NCI-H187 treated with DMSO at 0.1 percent for 48 hours (cell line): ENCODE measurements around the gene TEAD2.

Experiments used
- DNase-seq: peaks from one replicate; lab custom pipeline; 2025; lab: John Stamatoyannopoulos, UW

The TEAD2 gene

DNA sequence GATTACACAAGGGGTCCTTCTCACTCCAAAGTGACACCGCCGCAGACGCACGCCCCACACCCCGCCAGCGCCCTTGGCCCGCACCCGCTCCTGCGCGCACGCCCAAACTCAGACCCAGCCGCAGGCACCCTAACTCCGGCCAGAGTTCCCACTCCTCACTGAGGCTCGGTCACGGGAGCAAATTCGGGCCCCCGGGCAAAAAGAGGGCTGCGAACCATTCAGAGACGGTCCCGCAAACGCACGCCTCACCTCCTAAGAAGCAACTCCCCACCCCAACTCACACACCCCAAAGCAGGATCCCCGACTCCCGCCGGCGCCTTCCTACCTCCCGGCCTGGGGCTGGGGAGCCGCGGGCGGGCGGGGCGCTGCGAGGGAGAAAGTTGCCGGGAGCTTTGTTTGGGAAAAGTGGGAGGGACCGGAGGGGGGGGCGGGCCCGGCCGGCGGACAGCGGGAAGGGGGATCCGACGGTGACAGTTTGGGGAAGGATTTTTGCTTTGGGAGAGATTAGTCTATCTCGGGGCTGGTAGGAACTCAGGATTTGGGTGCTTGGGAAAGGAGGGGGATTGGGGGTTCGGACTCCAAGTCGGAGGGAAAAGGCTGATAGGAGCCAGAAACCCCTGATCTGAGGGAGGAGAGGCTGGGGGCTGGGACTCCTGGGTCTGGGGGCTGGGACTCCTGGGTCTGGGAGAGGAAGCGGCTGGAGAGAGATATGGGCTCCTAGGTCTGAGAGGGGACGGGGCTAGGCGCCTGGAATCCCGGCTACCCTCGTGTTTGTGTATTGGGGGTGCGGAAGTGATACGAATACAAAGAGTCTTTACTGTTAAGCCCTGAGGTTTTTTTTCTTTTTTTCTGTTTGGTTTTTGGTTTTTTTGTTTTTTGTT is at the start of gene TEAD2:
TEAD2 (minus strand) TSS at position 369 of the 881 bp plus-strand sequence. CDS start 2,341 bp downstream, outside the sequence.
- DNase-seq: no peak

DNA sequence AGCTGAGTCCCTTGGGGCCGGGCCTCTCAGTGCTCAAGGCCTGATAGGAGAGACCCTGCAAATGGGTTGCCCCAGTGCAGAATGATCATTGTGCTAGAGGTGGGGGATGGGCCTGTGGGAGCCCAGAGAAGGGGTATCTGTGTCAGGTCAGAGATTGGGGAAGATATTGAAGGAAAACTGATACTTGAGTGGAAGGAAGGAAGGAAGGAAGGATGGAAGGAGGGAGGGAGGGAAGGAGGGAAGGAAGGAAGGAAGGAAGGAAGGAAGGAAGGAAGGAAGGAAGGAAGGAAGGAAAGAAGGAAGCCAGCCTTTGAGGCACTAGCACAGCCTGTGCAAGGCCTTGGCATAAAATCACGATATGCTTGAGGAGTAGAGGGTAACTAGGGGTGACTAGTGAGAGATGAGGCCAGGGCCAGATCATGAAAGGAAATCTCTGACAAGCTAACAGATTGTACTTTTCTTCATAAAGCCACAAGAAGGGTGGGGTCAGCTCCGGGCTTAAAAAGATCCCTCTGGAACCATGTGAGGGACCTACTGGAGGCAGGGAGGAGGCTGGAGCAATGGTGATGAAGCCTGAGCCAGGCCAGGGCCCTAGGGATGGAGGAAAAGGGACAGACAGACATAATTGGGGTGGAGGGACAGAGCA is 49.6 kb upstream of the TEAD2 start:
- DNase-seq: no peak

DNA sequence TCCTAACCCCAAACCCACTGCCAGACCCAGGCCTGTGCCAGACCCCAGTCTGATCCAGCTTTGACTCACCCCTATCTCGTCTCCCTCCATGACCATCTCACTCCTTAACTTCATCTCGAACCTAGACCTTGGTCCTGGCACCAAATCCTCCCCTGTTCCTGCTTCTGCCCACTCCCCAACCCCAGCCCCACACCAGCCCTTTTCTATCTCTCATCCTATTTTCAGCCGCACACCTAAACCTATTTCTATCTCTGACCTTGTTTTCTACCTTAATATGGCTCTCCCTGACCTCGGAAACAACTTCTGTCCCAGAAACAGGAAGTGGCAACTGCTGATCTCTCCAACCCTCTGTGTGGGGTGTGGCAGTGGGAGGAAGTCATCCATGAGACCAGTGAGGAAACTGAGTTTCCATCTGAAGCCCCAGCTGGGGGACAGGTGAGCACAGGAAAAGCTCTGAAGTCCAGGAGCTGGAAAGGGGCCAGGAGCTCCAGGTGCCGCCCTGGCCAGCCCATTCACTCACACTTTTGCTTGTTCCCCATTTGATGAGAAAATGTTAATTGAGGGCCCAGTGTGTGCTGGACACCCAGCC is 47.3 kb upstream of the TEAD2 start:
- no peak for DNase-seq

DNA sequence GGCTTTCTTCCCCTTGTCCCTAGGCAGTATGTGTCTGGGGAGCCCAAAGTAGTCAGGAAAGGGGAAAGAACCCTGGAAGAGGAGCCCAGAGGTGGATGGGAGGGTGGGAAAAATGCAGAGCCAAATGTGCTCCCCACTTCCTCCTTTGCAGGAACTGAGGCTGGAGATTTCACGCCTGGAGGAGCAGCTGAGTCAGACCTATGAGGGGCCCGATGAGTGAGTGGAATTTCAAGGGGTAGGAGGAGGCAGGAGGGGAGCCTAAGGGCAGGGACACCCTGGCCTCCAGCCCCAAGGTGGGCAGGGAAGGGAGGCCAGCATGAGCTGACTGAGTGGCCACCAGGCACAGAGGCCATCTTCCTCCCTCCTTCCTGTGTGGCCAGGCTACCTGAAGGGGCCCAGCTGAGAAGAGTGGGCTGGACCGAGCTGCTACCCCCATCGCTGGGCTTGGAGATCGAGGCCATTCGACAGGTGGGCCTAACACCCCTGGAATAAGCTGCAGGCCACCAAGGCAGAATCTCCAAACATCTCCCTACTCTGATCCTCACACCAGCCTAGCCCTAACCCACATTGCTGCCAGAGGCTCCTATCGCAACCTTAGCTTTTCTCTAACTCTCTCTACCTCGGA is 46.7 kb upstream of the TEAD2 start:
- no peak for DNase-seq

DNA sequence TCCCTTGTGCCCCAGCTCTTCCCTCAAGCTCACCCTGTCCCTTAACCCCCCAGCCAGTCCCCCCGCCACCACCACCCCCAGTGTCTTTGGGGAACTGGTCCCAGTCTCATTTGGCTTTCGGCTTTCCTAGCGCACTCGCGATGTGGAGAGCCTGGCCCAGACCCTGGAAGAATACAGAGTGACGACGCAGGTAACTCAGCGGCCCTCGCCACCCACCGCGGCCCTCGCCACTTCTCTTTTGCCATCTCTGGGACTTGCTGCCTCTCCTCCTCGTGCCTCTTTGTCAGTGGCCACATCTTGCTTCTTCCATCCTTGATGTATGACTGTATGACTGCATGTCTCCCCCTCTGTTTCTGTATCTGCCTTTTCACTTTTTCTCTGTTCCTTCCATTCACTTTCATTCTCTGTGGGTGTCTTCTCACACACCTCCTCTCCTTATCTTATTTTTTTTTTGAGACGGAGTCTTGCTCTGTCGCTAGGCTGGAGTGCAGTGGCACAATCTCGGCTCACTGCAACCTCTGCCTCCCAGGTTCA is 45.3 kb upstream of the TEAD2 start:
- no peak for DNase-seq

DNA sequence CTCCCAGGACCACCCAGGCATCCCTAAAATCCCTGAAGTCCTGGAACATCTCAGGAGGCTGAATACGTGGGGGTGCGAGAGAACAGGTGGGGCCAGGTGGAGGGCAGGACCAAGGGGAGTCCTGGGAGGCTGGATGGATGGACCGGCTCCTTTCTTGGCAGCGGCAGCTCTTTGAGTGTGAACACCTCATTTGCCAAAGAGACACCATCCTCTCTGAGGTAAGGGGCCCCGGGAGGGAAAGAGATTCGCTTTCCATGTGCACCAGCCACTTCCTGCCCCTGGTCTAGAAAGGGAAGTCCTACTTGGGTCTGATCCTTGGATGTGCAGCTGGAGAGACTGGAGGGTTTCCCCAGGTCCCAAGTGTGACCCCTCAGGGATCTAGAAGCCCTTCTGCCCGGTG is 44.9 kb upstream of the TEAD2 start:
- no peak for DNase-seq

DNA sequence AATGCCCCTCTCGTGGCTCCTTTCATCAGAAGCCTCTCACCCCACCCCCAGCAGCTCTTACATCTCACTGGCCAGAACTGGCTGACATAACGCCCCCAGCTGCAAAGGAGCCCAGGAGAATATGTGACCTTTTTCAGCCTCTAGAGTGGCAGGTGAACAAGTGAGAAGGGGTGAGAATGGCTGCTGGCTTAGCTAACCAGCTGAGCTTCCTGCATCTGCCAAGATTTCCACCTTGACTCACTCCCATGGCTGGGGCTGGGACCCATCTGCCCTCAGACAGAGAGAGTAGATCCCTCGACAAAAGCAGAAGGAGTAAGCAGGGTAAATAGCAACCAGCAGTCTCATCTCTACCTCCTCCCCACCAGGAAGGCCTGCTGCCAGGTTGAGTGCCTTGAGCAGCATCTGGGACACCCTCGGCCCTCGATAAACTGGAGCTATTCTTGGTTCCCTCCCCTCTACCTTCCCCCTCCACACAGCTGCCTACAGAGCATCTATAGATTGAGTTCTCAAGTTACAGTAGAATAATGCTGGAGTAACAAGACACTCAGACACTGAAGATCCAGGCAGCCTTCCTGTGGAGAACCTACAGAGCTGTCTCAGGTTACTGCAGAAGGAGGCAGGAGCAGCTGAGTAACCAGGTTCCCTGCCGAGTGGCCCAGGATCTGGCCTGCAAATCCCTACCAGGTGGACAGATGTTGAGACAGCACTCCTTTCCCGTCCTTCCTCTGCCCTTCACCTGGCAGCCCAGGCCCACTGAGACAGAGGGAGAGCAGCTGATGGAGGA is 41.4 kb upstream of the TEAD2 start:
- DNase-seq: peak; percentile 99

DNA sequence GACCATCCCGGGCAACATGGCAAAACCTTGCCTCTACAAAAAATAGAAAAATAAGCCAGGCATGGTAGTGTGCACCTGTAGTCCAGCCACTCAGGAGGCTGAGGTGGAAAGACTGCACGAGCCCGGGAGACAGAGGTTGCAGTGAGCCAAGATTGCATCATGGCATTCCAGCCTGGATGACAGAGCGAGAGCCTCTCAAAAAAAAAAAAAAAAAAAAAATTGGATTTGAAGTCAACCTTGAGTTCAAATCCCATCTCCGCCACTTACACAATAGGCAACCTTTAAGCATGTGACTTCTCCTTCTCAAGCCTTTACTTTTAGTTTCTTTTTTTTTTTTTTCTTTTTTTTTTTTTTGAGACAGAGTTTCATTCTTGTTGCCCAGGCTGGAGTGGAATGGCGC is 37.8 kb upstream of the TEAD2 start:
- no peak for DNase-seq

DNA sequence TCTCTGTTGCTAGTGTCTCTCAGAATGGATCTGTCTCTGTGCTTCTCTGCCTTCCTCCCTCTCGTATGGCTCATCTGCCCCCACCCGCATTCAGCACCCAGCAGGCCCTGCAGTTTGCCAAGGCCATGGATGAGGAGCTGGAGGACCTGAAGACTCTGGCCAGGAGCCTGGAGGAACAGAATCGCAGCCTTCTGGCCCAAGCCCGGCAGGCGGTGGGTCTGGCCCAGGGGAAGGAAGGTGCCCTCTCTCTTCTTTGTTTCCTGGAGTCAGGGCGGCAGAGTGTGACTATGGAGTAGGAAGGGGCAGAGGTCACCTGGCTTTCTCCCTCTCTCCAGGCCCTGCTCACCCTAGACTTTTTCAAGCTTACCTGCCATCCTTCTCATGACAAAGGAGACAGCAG is 36.7 kb upstream of the TEAD2 start:
- DNase-seq: no peak

DNA sequence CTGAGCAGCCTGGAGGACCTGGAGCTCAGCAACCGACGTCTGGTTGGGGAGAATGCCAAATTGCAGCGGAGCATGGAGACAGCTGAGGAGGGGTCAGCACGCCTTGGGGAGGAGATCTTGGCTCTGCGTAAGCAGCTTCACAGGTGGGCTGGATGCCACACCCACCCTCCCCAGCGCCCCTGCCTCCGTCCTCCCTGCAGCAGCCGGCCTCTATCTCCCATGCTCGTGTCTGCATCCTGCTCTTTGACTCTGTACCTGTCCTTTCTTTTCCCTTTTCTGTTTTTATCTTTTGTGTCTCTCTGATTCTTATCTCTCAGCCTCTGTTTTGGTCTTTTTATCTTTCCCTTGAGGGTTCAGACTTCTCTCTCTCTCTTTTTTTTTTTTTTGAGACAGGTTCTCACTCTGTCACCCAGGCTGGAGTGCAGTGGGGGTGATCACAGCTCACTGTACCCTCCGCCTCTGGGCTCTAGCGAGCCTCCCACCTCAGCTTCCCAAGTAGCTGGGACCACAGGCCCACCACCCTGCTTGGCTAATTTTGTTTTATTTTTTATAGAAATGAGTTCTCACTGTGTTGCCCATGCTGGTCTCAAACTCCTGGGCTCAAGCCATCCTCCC is 35.9 kb upstream of the TEAD2 start:
- DNase-seq: no peak

DNA sequence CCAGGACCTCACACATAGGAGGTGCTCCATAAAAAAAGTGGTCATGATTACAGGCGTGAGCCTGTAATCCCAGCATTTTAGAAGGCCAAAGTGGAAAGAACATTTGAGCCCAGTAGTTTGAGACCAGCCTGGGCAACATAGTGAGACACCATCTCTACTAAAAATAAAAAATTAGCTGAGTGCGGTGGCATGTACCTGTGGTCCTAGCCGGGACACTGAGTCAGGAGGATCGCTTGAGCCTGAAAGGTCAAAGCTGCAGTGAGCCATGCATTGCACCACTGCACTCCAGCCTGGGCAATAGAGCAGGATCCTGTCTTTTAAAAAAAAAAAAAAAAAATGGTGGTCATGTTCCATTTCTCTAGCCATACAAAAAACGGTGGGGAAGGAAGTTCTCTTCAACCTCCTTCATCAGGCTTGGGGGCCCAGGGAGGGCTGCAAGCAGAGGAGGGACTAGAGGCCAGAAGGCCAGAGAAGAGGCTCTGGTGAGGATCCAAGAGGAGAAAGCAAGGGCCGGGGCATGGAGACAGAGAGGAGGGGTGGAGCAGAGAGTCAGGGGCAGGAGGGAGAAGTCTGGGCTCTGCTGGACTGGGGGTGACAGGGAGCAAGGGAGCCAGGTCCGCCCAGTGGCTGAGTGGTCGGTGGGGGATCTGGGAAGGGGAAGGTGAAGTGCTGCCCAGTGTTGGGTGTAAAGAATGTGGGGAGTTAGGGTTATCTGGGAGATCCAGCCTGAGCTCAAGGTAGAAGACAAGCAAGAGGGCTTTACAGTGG is 34.7 kb upstream of the TEAD2 start:
- no peak for DNase-seq

DNA sequence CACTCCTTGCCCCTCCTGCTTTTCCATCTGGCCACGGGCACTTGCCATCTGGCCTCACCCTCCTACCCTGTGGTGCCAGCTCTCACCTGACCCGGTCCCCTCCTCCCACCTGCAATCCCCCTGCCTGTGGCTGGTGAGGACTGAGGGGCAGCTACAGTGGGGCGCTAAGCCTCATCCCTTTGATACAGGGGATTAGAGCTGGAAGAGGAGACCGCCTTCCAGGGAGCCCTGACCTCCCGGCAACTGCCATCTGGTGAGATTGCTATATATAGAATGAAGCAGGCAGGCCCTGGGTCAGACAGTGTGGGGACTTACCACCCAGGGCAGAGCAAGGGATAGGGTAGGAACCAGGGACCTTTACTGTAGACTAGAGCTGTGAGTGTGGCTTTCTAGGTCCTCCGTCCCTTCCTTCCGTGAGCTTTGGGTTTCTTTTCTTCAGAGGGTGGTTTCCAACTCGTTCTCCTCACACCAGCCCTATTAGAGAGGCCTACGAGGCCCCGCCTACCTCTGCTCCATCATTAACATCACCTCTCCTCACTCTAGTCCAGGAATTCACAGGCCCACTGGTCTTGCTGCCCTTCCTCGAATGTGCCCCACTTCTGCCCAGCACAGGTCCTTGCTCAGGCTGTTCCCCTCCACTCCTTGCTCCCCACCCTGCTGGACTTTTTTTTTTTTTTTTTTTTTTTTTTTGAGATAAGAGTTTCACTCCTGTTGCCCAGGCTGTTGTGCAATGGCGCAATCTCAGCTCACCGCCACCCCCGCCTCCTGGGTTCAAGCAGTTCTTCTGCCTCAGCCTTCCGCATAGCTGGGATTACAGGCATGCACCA is 33.6 kb upstream of the TEAD2 start:
- DNase-seq: no peak

DNA sequence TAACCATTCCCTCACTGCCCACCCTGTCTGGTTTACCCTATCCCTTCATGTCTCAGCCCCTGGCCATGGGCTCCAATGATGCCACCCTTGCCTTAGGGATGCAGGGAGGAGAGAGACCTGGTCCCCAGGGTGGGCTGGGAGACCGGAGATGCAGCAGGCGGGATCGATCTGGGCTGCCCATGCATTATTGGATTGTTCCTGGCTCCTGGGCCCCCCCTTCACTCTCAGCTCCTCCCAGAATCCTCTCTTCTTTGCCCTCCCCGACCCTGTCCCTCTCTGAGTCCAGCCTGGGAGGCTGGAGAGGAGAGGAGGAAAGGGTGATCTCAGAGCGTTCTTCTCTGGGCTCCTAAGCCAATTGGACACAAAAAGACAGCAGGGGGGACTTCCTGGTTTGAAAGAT is 31.7 kb upstream of the TEAD2 start:
- no peak for DNase-seq

DNA sequence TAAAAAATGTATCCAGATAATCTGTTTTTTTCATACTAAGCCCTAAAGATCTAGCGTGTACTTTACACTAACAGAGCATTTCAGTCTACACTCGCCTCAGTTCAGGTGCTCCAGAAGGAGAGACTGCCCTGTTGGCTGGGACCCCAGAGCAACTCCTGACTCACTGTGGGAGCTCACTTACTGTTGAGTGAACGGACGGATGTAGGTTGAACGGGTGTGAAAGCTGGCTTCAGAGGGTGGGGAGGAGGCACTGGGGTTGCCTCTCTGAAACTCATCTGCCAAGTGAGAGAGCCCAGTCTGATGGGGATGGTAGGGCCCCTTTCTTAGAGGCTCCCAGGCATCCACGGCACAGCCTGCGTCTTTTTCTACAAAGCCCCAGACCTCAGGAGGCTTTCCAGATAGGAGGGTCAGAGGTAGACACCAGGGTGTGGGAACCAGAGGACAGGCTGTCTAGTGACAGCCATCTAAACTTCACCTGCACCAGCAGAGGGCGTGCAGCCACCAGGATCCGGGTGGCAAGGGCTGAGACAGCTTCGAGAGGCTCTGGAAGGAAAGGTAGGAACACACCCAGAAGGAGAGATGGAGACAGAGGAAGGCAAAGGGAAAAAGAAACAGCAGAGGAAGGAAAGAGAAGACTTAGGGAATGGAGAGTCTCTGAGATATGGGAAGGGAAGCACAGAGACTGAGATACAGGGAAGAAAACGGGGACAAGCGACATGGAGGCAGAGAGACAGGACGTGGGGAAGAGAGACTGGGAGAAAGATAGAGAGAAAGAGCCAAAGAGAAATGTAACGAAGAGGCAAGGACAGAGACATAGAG is 29.6 kb upstream of the TEAD2 start:
- DNase-seq: peak; percentile 74

DNA sequence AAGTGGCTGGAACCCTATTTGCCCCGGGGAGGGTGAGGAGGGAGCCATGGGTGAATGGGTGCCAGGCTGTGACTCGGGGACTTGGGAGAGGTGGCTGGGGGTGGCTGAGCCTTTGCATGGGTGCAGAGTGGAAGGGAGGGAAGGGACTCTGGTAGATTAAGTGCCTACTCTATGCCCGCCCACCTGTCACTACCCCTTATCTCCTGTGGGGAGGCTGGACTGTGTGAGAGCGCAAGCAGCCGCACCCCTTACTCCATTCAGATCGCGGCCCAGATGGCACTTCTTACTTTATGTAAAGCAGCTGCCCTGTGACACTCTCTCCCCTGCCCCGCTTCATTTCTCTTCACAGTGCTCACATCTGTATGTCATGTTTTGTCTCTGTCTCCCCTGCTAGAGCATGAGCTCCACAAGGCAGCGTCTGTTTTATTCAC is 28.7 kb upstream of the TEAD2 start:
- no peak for DNase-seq

DNA sequence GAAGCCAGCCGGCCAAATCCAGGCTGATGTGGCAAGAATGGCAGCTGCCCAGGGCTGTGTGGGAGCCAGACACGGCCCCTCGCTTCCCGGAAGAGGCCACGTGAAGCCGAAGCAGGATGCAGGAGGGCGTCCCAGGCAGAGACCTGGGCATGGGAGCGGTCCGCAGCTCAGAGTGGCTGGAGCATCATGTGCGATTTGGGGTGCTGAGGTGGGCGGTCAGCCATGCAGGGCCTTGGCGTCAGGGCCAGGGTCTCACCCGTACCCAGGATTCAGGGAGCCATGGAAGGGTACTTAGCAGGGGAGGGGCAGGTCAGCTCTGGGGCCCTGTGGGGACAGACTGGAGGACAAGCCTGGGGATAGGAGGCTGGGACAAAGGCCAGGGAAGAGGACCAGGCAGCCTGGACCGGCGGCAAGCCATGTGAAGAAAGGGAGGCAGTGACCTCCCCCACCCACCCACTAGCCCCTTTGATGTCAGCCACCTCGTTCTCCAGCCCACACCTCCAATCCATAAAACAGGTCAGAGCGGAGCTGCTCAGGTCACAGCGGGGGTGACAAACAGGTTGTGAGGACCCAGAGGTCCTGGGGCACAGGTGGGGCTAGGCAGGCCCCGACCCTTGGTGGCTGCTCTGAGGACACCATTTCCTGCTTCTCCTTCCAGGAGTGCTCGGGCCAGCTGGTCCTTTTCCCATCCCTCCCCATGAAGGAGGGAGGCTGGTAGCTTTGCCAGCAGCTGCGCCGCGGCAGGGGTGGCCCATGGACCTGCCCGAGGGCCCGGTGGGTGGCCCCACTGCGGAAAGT is 28.1 kb upstream of the TEAD2 start:
- DNase-seq: no peak

DNA sequence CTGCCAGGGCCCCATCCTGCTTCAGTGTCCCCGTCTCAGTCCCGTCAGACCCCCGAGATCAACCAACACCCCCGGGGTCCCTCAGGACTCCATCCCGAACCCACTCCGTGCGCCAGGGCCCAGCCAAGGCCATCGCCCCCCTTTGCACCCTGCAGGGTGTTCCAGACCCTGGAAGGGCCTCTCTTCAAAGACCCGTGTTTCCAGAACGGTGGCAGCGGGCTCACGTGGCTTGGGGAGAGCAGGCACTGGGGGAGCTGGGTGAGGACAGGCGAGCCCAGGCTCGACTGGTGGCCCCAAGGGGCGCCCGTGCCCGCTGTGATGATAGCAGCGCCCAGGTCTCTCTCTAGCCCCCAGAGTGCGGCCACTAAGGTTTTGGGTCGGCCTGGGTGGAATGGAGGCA is 27.2 kb upstream of the TEAD2 start:
- no peak for DNase-seq

DNA sequence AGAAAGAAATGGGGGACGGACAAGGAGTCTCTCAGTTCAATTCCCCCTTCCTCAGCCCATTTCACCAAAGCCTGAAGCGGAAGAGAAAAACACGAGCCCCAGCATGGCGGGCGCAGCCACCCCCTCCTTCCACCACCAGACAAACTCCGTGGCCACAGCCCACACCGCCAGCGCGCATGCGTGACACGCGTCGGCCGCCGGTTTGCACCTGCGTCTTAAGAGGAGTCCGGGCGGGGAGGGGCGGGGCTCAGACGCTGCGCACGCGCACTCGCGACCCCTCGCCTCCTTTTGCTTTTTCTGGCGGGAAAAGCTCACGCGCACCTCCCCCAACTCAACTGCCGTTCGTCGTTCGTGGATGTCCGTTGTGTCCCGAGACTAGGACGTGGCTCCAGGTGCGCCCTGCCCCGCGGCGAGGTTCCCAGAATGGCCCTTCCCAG is 25.7 kb upstream of the TEAD2 start, which contains the start of gene KASH5:
KASH5 (plus strand) TSS at position 314 of the 437 bp plus-strand sequence. CDS start 2,635 bp downstream, outside the sequence.
- DNase-seq: no peak
